Measurements from ENCODE around the gene CTDSPL. TPM values are rescaled to one million over a fixed set of nuclear protein-coding genes. Genes with fewer than 3 reads are reported as not detected.
"Not testable (repeated sequence)": the region's sequence is repeated elsewhere in the genome, so short reads cannot be mapped to it uniquely, and the experiment has no call there.

Gene CTDSPL, protein sequence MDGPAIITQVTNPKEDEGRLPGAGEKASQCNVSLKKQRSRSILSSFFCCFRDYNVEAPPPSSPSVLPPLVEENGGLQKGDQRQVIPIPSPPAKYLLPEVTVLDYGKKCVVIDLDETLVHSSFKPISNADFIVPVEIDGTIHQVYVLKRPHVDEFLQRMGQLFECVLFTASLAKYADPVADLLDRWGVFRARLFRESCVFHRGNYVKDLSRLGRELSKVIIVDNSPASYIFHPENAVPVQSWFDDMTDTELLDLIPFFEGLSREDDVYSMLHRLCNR
- total RNA-seq: 176 TPM

DNA sequence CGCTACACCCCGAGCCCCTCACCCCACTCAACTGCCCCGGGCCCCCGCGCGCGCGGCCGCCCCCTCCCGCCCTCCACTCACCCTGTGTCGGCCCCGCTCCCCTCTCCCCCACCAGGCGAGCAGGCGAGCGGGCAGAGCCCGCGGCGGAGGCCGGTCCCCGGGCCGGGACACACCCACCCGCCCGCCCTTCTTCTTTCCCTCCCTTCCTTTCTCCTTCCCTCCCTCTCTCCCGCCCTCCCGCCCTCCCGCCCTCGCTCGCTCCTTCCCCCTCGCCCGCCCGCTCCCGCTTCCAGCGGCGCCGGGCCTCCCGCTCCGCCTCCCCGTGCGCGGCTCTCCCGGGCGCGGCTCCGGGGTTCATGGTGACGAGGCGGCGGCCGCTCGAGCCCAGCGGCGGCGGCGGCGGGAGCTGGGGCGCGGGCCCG lies at the start of gene CTDSPL:
Gene CTDSPL (plus strand): TSS at position 261 of the 422 bp plus-strand sequence. CDS start 320 bp downstream, outside the sequence.
- DNase-seq (ENCODE audit: low spot score): no peak

DNA sequence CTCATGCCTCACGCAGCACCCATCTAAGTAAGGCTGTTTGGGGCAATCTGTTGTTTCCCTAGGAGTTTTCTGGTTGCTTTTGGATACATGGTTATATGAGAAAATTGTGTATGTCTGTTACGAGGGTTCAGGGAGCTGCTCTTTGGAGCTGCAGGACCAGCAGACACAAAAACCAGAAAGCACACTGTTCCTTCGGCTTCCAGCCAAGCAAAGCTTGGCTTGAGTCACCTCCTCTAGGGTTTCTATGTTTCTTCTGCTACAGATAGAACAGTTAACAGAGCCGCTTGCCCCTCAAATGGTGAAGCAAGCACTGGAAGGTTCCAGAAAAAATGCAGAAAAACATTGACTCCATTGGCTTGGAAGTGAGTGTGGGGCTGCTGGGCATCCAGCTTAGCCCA lies 49.2 kb upstream of the CTDSPL start:
- DNase-seq (ENCODE audit: low spot score): peak; percentile 39

DNA sequence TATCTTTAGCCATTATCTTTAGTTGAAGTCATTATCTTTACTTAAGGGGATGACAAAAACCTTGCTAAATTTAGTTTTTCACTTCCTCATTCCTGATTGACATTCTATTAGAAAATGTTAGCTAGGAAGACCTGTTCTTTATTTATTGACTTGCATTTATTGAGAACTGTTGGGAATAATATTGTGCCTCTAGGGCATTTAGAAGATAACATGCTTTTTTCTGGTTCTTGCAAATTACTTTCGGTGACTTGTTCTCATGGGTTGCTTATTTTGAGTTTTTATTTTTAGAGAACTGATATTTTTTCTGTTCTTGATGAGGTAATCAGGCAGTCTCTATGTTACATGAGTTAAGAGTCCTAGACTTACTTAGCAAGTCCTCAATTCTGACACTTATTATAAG lies 48.3 kb upstream of the CTDSPL start:
- no peak for DNase-seq (ENCODE audit: low spot score)

- DNase-seq (ENCODE audit: low spot score): no peak
Measured at GRCh38 chr3:37814547-37814946, 47.1 kb upstream of the CTDSPL start.

GRCh38 chr3:37815156-37815555 lies 46.5 kb upstream of the CTDSPL start:
- not testable (repeated sequence) for DNase-seq (ENCODE audit: low spot score)

DNA sequence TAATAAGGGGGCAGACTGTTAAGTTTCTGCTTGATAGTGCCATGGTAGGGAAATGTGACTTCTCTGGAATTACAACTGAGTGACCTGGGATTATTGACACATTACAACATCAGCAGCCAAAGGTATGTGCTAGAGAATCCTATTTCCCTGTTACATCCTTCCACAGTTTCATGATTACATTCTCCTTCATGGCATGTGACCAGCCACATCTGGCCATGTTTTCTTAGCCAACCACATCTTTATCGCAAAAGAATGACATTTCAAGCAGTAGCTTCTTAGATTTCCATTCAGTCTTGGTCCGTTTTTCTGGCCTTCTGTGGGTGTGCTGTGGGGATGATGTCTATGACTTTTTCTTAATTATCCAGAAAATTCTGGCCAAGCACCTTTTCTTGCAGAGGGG lies 45.4 kb upstream of the CTDSPL start:
- DNase-seq (ENCODE audit: low spot score): no peak

DNA sequence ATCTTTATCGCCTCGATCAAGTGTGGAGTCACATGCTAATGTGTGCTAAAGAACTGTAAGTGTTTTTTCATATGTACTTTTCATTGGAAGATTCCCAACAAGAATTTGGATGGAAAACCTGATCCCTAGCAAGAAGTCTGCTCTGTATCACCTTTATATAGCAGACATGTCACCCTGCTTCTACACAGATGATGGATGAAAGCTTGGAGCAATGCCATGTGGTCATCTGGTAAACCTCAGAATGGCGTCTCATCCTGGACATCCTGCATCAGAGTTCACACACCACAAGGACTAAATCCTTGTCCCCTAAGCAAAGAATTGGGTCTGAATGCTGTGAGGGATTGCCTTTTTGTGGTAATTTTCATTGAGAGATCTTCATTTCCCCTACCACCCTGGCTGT lies 42.1 kb upstream of the CTDSPL start:
- DNase-seq (ENCODE audit: low spot score): no peak

DNA sequence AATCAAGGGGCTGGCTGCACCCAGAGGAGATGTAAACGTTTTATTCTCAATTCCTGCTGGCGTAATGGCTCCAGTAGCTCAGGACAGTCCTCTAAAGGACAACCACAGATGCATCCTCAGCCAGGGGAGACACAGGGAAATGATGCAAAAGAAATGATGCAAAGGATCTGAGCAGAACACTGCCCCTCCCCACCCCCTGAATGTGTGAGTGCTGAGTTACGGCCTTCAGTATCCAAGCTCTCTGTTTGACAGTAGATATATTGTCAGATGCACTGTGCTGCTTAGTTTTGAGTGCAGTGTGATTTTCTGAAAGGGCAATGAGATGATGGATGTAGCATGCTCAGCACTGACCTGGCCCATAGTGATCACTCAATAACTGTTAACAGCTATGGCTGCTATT lies 41.4 kb upstream of the CTDSPL start:
- no peak for DNase-seq (ENCODE audit: low spot score)

DNA sequence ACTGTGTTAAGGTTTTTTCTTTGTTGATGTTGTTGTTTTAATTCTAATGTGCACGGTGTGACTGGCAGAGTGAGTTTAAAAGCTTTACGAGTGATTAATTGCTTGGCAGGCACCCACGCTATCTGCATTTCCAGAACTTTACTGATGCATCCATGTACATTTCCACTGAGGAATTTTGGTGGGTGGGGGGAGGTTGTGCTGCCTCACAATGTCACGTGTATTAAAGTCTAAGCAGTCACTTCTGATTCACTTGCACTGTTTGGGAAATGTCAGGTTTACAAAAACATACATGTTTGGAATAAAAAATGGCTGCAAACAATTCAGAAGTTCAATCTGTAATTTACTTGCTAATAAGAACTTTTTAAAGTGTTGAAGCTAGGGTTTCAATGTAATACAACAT lies 38.5 kb upstream of the CTDSPL start:
- no peak for DNase-seq (ENCODE audit: low spot score)

DNA sequence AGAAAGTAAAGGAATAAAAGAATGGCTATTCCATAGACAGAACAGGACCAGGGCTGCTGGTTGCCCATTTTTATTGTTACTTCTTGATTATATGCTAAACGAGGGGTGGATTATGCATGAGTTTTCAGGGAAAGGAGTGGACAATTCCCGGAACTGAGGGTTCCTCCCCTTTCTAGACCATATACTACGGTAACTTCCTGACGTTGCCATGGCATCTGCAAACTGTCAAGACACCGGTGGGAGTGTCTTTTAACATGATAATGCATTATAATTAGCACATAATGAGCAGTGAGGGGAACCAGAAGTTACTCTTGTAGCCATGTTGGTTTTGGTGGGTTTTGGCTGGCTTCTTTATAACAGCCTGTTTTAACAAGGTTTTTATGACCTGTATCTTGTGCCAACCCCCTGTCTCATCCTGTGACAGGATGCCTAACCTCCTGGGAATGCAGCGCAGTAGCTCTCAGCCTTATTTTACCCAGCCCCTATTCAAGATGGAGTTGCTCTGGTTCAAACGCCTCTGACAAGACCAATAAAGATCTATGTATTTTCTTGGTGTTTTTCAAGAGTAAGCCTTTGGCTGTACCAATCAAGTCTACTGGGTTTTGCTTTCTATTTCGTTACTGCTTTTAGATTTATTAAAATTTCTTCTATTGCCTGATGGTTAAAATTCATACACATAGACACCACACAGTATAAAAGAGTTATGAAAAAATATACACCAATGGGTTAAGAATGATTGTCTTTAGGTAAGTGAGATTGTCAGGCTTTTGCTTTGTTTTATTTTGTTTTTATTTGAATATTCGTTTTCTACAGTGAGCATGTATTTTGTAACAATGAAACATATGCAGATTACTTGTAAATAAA lies 37.4 kb upstream of the CTDSPL start:
- DNase-seq (ENCODE audit: low spot score): no peak

GRCh38 chr3:37824954-37825328 lies 36.7 kb upstream of the CTDSPL start:
- no peak for DNase-seq (ENCODE audit: low spot score)

DNA sequence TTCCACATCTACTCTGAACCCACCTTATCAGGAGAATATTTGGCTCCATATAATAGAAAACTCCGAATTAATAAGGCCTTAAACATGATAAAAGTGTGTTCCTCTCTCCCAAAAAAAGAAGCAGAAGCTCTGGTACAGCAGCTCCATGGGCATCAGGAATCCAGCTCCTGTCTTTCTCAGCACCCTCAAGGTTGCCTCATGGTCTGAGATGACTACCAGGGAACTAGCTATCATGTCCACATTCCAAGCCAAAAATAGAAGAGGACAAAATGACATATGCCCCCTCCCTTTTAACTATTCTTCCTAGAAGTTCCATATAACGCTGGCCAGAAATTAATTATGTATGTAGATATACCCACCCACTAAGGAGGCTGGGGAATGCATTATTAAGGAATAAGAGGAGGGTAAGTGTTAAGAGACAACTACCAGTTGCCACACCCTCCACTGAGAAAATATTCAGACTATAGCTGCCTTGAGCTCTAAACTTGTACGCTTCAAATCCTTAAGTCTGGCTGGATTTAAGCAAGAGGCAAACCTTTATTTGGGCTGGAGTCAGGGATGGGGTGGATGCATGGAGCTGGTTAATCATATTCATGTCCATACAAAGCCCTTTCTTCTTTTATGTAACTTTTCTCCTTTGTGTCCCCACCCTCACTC lies 35.8 kb upstream of the CTDSPL start:
- no peak for DNase-seq (ENCODE audit: low spot score)

- no peak for DNase-seq (ENCODE audit: low spot score)
Measured at GRCh38 chr3:37826502-37826901, 35.2 kb upstream of the CTDSPL start.

DNA sequence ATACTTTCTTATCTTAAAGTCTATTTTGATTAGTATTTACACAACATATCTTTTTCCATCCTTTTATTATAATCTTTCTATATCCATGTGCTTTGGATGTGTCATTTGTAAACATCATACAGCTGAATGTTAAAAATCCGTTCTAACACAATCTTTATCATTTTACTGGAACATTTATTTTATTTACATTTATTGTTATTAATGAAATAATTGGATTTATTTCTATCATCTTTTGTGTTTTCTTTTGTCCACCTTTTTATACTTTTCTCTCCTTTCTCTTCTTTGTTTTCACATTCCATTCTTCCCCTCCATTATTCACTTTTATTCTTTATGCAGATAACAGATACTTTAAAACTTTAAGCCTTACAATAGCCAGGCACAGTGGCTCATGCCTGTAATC lies 34.7 kb upstream of the CTDSPL start:
- DNase-seq (ENCODE audit: low spot score): no peak

DNA sequence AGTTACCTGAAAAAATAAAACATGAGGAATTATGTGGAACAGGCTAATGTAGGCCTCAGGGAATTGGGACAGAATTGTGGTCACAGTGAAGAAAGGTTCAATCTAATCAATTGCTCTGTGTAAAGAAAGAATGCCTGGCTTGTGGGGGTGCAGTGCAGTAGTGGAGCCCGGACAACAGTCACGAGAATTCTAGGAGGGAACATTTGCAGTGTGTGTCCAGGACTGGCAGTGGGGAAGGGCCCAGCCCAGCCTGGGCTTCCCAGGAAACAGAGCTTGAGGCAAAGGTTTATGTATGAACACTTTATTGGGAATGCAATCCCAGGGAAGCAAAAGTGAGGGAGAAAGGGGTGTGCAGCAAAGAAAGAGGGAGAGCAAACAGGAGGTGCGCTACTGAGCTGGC lies 29.2 kb upstream of the CTDSPL start:
- DNase-seq (ENCODE audit: low spot score): no peak

GRCh38 chr3:37833302-37834186 lies 28.1 kb upstream of the CTDSPL start:
- no peak for DNase-seq (ENCODE audit: low spot score)

DNA sequence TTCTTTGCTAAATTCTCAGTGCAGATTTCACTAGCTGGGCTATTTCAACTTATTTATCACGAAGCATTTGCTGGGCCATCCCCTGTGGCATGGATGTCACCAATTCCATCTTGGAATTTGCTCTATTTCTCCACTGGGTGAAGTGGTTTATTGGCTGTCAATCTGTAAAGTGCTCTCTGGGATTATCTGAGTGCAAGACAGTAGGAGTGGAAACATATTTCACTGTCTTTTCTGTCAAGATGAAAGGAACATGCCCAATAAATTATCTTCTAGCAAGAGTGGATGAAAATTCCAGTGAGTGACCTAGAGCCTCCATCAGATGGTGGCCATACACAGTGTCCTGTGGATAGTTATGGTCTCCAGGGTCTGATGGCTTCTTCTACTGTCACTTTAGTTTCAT lies 25.1 kb upstream of the CTDSPL start:
- DNase-seq (ENCODE audit: low spot score): no peak

DNA sequence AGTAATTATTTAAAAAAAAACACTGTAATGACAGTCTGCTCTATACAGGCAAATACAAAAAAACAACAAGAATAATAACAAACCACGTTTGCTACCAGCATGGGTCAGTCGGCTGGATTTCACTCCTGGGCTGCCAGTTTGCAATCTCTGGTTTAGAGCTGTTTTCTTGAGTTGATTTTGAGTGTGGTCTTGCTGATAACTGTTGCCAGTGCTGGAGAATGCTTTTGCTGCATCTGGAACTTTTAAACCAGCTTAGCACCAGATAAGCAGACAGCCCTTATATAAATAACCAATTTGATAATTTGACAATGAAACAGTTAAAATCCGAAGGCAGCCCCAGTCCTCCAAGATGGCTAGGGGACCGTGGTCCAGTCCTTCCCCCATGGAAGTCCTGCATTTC lies 14.0 kb upstream of the CTDSPL start:
- DNase-seq (ENCODE audit: low spot score): no peak

DNA sequence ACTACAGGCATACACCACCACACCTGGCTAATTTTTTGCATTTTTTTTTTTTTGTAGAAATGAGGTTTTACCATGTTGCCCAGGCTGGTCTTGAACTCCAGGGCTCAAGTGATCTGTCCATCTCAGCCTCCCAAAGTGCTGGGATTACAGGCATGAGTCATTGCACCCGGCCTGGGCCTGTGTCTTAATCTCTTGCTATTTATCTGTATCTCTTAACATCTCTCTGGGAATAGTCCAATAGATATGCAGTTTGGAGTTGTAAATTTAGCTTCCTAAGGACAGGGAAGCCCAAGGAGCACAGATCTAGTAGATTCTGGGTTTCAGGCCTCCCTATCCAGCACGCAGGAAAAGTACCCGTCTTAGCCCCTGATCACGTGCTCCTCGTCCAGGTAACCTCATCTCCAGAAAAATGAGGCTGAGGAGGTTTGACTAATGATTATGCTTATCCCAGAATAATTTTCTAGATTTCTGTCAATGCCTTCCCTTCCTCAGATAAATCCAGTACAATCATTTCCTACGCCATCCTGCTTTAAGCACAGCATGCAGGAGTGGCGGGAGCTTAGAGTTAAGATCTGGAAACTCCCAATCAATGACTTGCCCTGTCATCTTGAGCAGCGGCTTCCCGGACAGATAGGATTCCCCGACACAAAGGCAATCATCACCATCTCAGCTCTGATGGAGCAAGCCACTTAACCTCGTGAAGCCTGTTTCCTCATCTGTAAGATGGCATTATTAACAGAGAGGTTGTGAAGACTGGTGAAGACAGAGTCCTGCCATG lies 12.3 kb upstream of the CTDSPL start:
- no peak for DNase-seq (ENCODE audit: low spot score)

GRCh38 chr3:37852097-37852496 lies 9.6 kb upstream of the CTDSPL start:
- DNase-seq (ENCODE audit: low spot score): no peak

DNA sequence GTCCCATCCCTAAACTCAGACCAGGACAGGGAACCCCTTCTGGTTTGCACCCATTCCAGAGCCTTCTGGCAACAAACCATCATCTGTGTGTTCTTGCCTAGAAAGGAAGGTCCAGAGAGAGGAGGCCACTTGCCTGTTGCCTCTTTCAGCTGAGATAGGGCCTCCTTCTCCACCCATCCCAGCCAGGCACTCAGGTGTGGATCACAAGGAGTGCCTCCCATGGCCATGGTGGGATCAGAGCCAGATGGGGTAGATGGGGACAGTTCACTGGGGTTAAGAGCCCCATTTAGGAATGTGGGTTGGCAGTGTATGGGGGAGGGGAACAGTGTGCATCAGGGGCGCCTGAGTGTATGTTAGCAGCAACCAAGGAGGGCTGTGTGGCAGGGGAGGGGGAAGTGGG lies 8.9 kb upstream of the CTDSPL start:
- no peak for DNase-seq (ENCODE audit: low spot score)
